ENCODE measurements around the gene STYXL1. TPM values are rescaled to one million over a fixed set of nuclear protein-coding genes. Genes with fewer than 3 reads are reported as not detected.
A peak's percentile ranks its signal among the peaks of the same experiment; 100 is the strongest.

STYXL1 gene
- total RNA-seq, 2 donors from 2014 or later, result 17.6 to 40.1 TPM

DNA sequence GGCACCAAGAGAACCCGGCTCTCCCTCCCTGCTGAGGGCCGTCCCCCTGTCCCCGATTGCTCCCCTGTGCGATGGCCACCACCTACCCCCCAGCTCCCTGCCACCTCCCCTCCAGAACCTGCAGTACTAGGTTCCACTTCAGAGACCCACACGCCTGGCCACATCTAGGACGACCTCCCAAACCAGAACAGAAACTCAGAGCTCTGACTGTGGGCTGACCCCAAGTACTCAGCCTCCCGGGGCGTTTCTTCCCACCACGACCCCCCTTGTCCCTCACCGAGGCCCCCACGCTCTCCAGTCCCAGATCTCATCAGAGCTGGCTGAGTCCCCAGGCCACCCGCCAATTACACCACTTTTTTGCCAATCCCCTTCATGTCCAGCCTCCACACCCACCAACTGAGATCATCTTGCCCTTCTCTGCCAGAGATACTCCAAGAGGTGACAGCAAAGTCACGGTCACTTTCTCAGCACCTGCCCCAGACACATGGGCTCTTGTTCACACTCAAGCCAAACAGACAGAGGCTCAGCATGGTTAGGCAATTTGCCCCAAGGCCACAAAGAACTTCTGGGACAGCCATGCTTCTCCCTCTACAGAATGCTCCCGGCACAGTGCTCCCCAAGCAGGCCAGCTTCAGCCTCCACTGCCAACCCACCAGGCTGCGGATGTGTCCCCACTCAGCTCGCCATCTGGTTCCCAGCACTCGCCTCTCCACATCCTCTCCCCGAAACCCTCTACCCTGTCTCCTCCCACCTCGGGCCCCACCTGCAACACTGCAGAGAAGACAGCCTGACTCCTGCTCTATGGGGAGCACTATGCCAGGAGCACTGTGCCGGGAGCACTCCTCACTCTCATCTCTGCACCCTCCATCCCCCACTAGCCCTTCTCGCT, 58.1 kb downstream of the STYXL1 start:
- Histone ChIP-seq H3K36me3 (peaks cover 34% of the 10 kb centered on the region), H3K27me3 (no peaks in the 10 kb centered on the region), H3K9me3 (no peaks in the 10 kb centered on the region), H3K27ac (peak overlapping the region; percentile 90 to 95), H3K4me3 (no peak overlapping the region), H3K4me1 (peaks cover 0 to 44% of the 10 kb centered on the region in 2 donors)
- DNase-seq (ENCODE audit: low spot score), result peak; percentile 77
- TF ChIP-seq, protein P1, sequence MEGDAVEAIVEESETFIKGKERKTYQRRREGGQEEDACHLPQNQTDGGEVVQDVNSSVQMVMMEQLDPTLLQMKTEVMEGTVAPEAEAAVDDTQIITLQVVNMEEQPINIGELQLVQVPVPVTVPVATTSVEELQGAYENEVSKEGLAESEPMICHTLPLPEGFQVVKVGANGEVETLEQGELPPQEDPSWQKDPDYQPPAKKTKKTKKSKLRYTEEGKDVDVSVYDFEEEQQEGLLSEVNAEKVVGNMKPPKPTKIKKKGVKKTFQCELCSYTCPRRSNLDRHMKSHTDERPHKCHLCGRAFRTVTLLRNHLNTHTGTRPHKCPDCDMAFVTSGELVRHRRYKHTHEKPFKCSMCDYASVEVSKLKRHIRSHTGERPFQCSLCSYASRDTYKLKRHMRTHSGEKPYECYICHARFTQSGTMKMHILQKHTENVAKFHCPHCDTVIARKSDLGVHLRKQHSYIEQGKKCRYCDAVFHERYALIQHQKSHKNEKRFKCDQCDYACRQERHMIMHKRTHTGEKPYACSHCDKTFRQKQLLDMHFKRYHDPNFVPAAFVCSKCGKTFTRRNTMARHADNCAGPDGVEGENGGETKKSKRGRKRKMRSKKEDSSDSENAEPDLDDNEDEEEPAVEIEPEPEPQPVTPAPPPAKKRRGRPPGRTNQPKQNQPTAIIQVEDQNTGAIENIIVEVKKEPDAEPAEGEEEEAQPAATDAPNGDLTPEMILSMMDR (IDR thresholded peaks at IDR 0.05), result no peak

DNA sequence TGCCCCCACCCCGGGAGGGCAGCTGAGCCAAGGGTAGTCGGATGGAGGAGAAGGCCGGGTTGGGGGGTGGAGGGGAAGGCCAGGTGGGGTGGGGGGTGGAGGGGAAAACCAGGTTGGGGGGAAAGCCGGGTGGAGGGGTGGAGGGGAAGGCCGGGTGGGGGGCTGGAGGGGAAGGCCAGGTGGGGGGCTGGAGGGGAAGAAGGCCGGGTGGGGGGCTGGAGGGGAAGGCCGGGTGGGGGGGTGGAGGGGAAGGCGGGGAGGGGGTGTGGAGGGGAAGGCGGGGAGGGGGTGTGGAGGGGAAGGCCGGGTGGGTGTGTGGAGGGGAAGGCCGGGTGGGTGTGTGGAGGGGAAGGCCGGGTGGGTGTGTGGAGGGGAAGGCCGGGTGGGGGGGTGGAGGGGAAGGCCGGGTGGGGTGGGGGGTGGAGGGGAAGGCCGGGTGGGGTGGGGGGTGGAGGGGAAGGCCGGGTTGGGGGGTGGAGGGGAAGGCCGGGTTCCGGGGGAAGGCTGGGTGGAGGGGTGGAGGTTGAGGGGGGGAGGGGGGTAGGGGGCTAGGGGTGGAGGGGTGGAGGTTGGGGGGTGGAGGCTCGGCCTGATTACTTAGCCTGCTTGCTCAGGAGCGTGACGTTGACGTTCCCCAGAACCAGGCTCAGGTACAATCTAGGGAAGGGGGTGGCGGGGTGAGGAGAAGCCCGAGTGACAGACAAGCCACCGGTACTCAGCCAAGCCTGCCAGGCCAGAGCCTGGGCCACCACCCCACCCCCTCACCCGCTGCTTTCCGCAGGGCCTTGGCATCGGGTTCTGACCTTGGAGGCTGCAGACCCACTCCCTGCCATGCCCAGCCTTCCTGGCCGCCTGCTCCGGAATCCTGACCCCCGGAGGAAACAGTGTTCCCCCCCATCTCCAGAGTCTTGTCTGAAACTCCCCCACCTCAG, 59.0 kb downstream of the STYXL1 start:
- Histone ChIP-seq H3K4me1 (peaks cover 0 to 43% of the 10 kb centered on the region in 2 donors), H3K4me3 (no peak overlapping the region)
- DNase-seq (ENCODE audit: low spot score), result no peak

DNA sequence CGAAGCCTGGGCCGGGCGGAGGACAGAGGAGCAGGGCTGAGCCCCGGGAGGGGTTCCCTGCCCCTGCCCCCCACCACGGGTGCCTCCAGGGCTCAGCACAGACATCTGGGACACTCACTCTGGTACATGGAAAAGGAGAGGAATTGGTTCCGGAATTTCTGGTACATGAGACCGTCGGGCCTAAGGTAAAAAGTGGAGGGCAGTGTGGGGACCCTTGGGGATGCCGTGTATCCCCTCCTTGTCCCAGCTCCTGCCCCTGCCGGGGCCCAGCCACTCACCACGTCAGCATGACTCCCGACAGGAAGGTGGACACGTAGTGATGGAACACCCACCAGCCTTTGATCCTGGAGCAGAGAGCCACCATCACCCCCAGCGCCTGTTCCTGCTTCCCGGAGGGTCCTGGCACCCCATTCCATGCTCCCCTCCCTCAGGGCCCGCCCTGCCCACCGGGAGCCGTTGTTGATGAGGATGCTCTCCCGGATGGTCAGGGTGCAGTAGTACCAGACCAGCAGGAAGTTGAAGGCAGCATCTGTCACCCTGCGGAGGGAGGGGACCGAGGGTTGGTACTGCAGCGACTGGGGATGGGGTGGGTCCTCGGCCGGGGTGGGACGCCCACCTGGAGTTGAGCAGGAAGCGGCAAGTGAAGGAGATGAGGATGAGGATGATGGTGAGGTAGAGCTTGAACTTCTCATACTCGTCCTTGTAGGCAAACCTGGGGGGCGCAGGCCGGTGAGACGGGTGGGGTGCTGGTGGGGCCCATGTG, 59.8 kb downstream of the STYXL1 start:
- peaks cover 52% of the 10 kb centered on the region for H3K36me3 ChIP-seq
- DNase-seq (ENCODE audit: low spot score), result no peak
- peaks cover 0 to 35% of the 10 kb centered on the region in 2 donors for H3K4me1 ChIP-seq
- TF ChIP-seq, protein P1 (IDR thresholded peaks at IDR 0.05), result no peak
- no peaks in the 10 kb centered on the region for H3K9me3 ChIP-seq
- no peak overlapping the region for H3K4me3 ChIP-seq
- peak overlapping the region in 1 of 2 donors; percentile 70 for H3K27ac ChIP-seq
- no peaks in the 10 kb centered on the region for H3K27me3 ChIP-seq

More for the DNA sequence above, 59.0 kb downstream of the STYXL1 start:
- no peaks in the 10 kb centered on the region for H3K9me3 ChIP-seq
- H3K27ac ChIP-seq, result peak overlapping the region; percentile 90 to 95
- H3K36me3 ChIP-seq, result peaks cover 43% of the 10 kb centered on the region
- TF ChIP-seq, protein P1 (IDR thresholded peaks at IDR 0.05), result no peak
- H3K27me3 ChIP-seq, result no peaks in the 10 kb centered on the region

DNA sequence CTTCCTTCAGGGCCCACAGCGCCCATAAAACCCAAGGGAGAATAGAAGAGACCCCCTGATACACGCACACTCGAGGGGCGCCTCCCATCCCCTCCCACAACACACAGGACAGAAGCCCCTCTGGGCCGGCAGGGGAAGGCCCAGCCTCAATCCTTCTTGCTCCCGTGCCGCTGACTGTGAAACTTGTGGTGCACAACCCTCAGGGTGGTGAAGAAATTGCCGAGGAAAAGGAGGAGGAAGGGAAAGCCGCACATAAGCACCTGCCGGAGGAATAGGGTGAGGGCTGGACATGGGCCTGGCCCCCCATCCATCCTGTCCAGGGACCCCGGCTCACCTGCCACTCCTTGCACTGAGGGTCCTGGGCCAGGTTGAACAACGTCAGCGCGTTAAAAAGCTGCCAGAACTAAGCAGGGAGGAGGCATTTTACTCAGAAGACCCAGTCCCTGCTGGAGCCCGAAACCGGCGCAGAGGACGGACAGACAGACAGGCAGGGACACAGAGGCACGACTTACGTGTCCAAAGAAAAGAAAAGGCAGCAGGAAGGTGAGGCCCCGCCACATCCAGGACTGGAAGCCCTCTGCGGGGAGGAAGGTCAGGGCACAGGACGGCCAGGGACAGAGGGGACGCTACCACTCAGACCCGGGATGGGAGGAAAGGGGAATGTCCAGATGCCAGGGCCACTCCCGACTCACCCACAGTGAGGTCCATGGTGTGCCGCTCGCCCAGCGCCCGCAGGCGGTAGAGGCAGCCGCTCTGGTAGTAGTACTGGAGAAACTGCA, 60.6 kb downstream of the STYXL1 start:
- no peak overlapping the region for H3K4me3 ChIP-seq
- H3K27ac ChIP-seq, result peak overlapping the region in 1 of 2 donors; percentile 70
- peaks cover 60% of the 10 kb centered on the region for H3K36me3 ChIP-seq
- H3K9me3 ChIP-seq, result no peaks in the 10 kb centered on the region
- TF ChIP-seq, protein P1 (IDR thresholded peaks at IDR 0.05), result no peak
- H3K27me3 ChIP-seq, result no peaks in the 10 kb centered on the region
- H3K4me1 ChIP-seq, result peaks cover 0 to 30% of the 10 kb centered on the region in 2 donors
- no peak for DNase-seq (ENCODE audit: low spot score)
